GM23338 (cell line): ENCODE measurements around the gene DST. TPM values are rescaled to one million over a fixed set of nuclear protein-coding genes. Genes with fewer than 3 reads are reported as not detected.

Source experiments
- ATAC-seq: fragments of 200-7000 bp; cut with Tn5 transposase; 3 replicates; pipeline ENCODE4 v1.9.1; 2020
- DNase-seq: peaks from one replicate; pipeline ENCODE4 v3.0.0-alpha.2; 2015; ENCODE audit warnings: low spot score
- H2AFZ ChIP-seq: fragments of 200-600 bp; sonication (generic); 2 replicates; pipeline ENCODE4 v1.8.0; 2016; ENCODE audit warnings: antibody characterized with exemption, mild to moderate bottlenecking, moderate library complexity
- H3F3A ChIP-seq: fragments of 200-600 bp; sonication (generic); replicated peaks from 2 replicates; pipeline ENCODE4 v1.8.0; 2017; ENCODE audit warnings: antibody characterized with exemption, mixed run types, low read depth
- H3K27ac ChIP-seq: fragments of 200-600 bp; sonication (generic); 2 replicates; pipeline ENCODE4 v1.6.1; 2016; ENCODE audit warnings: low read depth
- H3K27me3 ChIP-seq: fragments of 200-600 bp; sonication (generic); 2 replicates; pipeline ENCODE4 v1.8.0; 2016; ENCODE audit warnings: mild to moderate bottlenecking, mixed run types, moderate library complexity; ENCODE audit not compliant: insufficient read depth
- H3K36me3 ChIP-seq: fragments of 200-600 bp; sonication (generic); 2 replicates; pipeline ENCODE4 v1.8.0; 2016; ENCODE audit warnings: mild to moderate bottlenecking; ENCODE audit not compliant: insufficient read depth
- H3K4me1 ChIP-seq: fragments of 200-600 bp; sonication (generic); 2 replicates; pipeline ENCODE4 v1.8.0; 2016; ENCODE audit warnings: mild to moderate bottlenecking, moderate library complexity; ENCODE audit not compliant: insufficient read depth
- H3K4me2 ChIP-seq: fragments of 200-600 bp; sonication (generic); 2 replicates; pipeline ENCODE4 v1.7.1; 2017; ENCODE audit warnings: mixed run types
- H3K4me3 ChIP-seq: fragments of 200-600 bp; sonication (generic); 2 replicates; pipeline ENCODE4 v1.6.1; 2016; ENCODE audit warnings: mixed run types
- H3K79me2 ChIP-seq: fragments of 200-600 bp; sonication (generic); replicated peaks from 2 replicates; pipeline ENCODE4 v1.8.0; 2017; ENCODE audit warnings: mild to moderate bottlenecking; ENCODE audit not compliant: insufficient read depth
- H3K9me2 ChIP-seq: fragments of 200-600 bp; sonication (generic); 2 replicates; pipeline ENCODE4 v1.8.0; 2017; ENCODE audit not compliant: insufficient read depth
- H4K20me1 ChIP-seq: fragments of 200-600 bp; sonication (generic); replicated peaks from 2 replicates; pipeline ENCODE4 v1.8.0; 2017; ENCODE audit warnings: mild to moderate bottlenecking; ENCODE audit not compliant: insufficient read depth
- H3K27ac Mint-ChIP-seq: 2 replicates; pipeline ENCODE4 v1.8.0; 2020; ENCODE audit warnings: inconsistent platforms, mild to moderate bottlenecking, moderate library complexity, mixed read lengths
- H3K27me3 Mint-ChIP-seq: 3 replicates; pipeline ENCODE4 v1.8.0; 2022; ENCODE audit warnings: low read depth, mild to moderate bottlenecking, moderate library complexity, mixed read lengths, inconsistent platforms; ENCODE audit not compliant: insufficient read depth, poor library complexity
- H3K36me3 Mint-ChIP-seq: 3 replicates; pipeline ENCODE4 v1.8.0; 2021; ENCODE audit warnings: low read depth, mild to moderate bottlenecking, inconsistent platforms, moderate library complexity, mixed read lengths
- H3K4me1 Mint-ChIP-seq: 3 replicates; pipeline ENCODE4 v1.8.0; 2020; ENCODE audit warnings: mild to moderate bottlenecking, inconsistent platforms, mixed read lengths
- H3K4me3 Mint-ChIP-seq: 3 replicates; pipeline ENCODE4 v1.8.0; 2021; ENCODE audit warnings: moderate library complexity, mild to moderate bottlenecking, inconsistent platforms, mixed read lengths
- H3K9me3 Mint-ChIP-seq: 3 replicates; pipeline ENCODE4 v1.8.0; 2020; ENCODE audit warnings: moderate library complexity, mild to moderate bottlenecking, inconsistent platforms, mixed read lengths
- CREB1 ChIP-seq: fragments of 250-450 bp; sonication (Bioruptor Pico); IDR thresholded peaks from 2 replicates; pipeline ENCODE4 v1.5.0; 2020; ENCODE audit warnings: low read depth, mild to moderate bottlenecking, moderate library complexity
- EZH2 ChIP-seq: fragments of 200-600 bp; sonication (generic); IDR thresholded peaks from one replicate; pipeline ENCODE4 v1.8.0; 2017; ENCODE audit warnings: antibody characterized with exemption, mild to moderate bottlenecking, low read depth; ENCODE audit not compliant: unreplicated experiment
- EZH2phosphoT487 ChIP-seq: fragments of 200-600 bp; sonication (generic); IDR thresholded peaks from one replicate; pipeline ENCODE4 v1.8.1; 2018; ENCODE audit warnings: antibody characterized with exemption; ENCODE audit not compliant: unreplicated experiment
- JUNB ChIP-seq: IDR thresholded peaks from one replicate; pipeline ENCODE4 v1.6.1; 2016; ENCODE audit warnings: antibody characterized with exemption; ENCODE audit not compliant: unreplicated experiment
- NANOG ChIP-seq: IDR thresholded peaks from 2 replicates; pipeline ENCODE4 v1.6.1; 2016; ENCODE audit warnings: antibody characterized with exemption, borderline replicate concordance
- POLR2AphosphoS5 ChIP-seq: IDR thresholded peaks from 2 replicates; pipeline ENCODE4 v1.6.1; 2016; ENCODE audit warnings: antibody characterized with exemption, low read depth
- STAT1 ChIP-seq: IDR thresholded peaks from one replicate; pipeline ENCODE4 v1.6.1; 2016; ENCODE audit warnings: antibody characterized with exemption; ENCODE audit not compliant: unreplicated experiment
- ZNF114 ChIP-seq: fragments of 250-450 bp; sonication (Bioruptor Pico); IDR thresholded peaks from 2 replicates; pipeline ENCODE4 v1.5.0; 2020; ENCODE audit warnings: mild to moderate bottlenecking, moderate library complexity
- ZNF331 ChIP-seq: fragments of 250-450 bp; sonication (Bioruptor Pico); IDR thresholded peaks from 2 replicates; pipeline ENCODE4 v1.5.0; 2020; ENCODE audit warnings: low read depth, mild to moderate bottlenecking, moderate library complexity
- polyA plus RNA-seq: library from polyadenylated mRNA; unstranded; fragments of >200 nt; fragmentation: Nextera tagmentation; extraction: Ambion mirVana; gene quantifications from 2 replicates; pipeline ENCODE4 v1.2.1, GENCODE V29; 2016
- total RNA-seq: library from RNA; depleted of rRNA; stranded (reverse); fragments of >200 nt; shearing (Covaris generic); gene quantifications from 2 replicates; pipeline ENCODE4 v1.2.3, GENCODE V29; 2014
- TF ChIP-seq, protein P1 (sequence below): IDR thresholded peaks from one replicate; pipeline ENCODE4 v1.6.1; 2018; ENCODE audit warnings: antibody characterized with exemption; ENCODE audit not compliant: unreplicated experiment
- TF ChIP-seq, protein P2 (sequence below): fragments of 250-450 bp; sonication (Bioruptor Pico); IDR thresholded peaks from 2 replicates; pipeline ENCODE4 v1.5.0; 2020; ENCODE audit warnings: mild to moderate bottlenecking, moderate library complexity
- TF ChIP-seq, protein P3 (sequence below): IDR thresholded peaks from 2 replicates; pipeline ENCODE4 v1.6.1; 2016; ENCODE audit warnings: antibody characterized with exemption
- TF ChIP-seq, protein P4 (sequence below), 2 experiments: fragments of 200-600 bp in 1 of 2; sonication (generic) in 1 of 2; conservative IDR thresholded peaks; 2 replicates each; pipeline versions ENCODE4 v1.5.1 to v1.6.1; 2016 to 2017; ENCODE audit warnings: antibody characterized with exemption in 2 of 2, low read depth in 2 of 2, mild to moderate bottlenecking in 2 of 2, moderate library complexity in 1 of 2

Gene DST
- total and polyA plus RNA-seq, 2 experiments from 2014 or later = 88.7 to 188 TPM

DNA sequence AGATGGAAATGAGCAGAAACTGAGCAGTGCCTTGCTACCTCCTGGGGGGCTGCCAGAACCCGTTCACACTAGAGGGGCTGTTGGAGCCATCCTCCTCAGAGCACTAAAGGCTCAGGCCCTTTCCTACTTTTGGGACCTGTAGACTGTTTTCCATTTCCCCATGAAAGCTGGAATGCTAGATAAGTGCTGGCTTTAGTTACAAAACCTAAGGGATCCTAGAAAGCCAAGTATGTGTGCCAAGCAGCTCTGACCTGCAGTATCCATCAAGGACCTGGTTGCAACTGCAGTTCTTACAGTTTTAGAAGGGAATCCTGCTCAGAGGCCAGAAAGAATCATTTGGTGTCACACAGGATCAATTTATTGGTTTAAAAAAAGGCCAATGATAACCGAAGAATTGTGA is 218.6 kb downstream of the DST start:
- H2AFZ ChIP-seq = no peak overlapping the region
- no peaks in the 10 kb centered on the region for H3K79me2 ChIP-seq
- Mint-ChIP-seq H3K36me3 (no peaks in the 10 kb centered on the region), H3K4me3 (no peak overlapping the region), H3K4me1 (no peaks in the 10 kb centered on the region), H3K9me3 (no peaks in the 10 kb centered on the region), H3K27me3 (no peaks in the 10 kb centered on the region), H3K27ac (no peak overlapping the region)
- DNase-seq (no peak), ATAC-seq (no peak)
- TF ChIP-seq ZNF114 (CRISPR knock-in tag) (no peak), STAT1 (no peak), ZNF331 (CRISPR knock-in tag) (no peak), EZH2 (no peak), EZH2phosphoT487 (no peak), JUNB (no peak), CREB1 (CRISPR knock-in tag) (no peak), POLR2AphosphoS5 (no peak), NANOG (no peak)
- TF ChIP-seq, protein P1, sequence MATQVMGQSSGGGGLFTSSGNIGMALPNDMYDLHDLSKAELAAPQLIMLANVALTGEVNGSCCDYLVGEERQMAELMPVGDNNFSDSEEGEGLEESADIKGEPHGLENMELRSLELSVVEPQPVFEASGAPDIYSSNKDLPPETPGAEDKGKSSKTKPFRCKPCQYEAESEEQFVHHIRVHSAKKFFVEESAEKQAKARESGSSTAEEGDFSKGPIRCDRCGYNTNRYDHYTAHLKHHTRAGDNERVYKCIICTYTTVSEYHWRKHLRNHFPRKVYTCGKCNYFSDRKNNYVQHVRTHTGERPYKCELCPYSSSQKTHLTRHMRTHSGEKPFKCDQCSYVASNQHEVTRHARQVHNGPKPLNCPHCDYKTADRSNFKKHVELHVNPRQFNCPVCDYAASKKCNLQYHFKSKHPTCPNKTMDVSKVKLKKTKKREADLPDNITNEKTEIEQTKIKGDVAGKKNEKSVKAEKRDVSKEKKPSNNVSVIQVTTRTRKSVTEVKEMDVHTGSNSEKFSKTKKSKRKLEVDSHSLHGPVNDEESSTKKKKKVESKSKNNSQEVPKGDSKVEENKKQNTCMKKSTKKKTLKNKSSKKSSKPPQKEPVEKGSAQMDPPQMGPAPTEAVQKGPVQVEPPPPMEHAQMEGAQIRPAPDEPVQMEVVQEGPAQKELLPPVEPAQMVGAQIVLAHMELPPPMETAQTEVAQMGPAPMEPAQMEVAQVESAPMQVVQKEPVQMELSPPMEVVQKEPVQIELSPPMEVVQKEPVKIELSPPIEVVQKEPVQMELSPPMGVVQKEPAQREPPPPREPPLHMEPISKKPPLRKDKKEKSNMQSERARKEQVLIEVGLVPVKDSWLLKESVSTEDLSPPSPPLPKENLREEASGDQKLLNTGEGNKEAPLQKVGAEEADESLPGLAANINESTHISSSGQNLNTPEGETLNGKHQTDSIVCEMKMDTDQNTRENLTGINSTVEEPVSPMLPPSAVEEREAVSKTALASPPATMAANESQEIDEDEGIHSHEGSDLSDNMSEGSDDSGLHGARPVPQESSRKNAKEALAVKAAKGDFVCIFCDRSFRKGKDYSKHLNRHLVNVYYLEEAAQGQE = no peak
- TF ChIP-seq, protein P2, sequence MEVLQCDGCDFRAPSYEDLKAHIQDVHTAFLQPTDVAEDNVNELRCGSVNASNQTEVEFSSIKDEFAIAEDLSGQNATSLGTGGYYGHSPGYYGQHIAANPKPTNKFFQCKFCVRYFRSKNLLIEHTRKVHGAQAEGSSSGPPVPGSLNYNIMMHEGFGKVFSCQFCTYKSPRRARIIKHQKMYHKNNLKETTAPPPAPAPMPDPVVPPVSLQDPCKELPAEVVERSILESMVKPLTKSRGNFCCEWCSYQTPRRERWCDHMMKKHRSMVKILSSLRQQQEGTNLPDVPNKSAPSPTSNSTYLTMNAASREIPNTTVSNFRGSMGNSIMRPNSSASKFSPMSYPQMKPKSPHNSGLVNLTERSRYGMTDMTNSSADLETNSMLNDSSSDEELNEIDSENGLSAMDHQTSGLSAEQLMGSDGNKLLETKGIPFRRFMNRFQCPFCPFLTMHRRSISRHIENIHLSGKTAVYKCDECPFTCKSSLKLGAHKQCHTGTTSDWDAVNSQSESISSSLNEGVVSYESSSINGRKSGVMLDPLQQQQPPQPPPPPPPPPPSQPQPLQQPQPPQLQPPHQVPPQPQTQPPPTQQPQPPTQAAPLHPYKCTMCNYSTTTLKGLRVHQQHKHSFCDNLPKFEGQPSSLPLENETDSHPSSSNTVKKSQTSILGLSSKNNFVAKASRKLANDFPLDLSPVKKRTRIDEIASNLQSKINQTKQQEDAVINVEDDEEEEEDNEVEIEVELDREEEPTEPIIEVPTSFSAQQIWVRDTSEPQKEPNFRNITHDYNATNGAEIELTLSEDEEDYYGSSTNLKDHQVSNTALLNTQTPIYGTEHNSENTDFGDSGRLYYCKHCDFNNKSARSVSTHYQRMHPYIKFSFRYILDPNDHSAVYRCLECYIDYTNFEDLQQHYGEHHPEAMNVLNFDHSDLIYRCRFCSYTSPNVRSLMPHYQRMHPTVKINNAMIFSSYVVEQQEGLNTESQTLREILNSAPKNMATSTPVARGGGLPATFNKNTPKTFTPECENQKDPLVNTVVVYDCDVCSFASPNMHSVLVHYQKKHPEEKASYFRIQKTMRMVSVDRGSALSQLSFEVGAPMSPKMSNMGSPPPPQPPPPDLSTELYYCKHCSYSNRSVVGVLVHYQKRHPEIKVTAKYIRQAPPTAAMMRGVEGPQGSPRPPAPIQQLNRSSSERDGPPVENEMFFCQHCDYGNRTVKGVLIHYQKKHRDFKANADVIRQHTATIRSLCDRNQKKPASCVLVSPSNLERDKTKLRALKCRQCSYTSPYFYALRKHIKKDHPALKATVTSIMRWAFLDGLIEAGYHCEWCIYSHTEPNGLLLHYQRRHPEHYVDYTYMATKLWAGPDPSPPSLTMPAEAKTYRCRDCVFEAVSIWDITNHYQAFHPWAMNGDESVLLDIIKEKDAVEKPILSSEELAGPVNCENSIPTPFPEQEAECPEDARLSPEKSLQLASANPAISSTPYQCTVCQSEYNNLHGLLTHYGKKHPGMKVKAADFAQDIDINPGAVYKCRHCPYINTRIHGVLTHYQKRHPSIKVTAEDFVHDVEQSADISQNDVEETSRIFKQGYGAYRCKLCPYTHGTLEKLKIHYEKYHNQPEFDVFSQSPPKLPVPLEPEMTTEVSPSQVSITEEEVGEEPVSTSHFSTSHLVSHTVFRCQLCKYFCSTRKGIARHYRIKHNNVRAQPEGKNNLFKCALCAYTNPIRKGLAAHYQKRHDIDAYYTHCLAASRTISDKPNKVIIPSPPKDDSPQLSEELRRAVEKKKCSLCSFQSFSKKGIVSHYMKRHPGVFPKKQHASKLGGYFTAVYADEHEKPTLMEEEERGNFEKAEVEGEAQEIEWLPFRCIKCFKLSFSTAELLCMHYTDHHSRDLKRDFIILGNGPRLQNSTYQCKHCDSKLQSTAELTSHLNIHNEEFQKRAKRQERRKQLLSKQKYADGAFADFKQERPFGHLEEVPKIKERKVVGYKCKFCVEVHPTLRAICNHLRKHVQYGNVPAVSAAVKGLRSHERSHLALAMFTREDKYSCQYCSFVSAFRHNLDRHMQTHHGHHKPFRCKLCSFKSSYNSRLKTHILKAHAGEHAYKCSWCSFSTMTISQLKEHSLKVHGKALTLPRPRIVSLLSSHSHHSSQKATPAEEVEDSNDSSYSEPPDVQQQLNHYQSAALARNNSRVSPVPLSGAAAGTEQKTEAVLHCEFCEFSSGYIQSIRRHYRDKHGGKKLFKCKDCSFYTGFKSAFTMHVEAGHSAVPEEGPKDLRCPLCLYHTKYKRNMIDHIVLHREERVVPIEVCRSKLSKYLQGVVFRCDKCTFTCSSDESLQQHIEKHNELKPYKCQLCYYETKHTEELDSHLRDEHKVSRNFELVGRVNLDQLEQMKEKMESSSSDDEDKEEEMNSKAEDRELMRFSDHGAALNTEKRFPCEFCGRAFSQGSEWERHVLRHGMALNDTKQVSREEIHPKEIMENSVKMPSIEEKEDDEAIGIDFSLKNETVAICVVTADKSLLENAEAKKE (CRISPR knock-in tag) = no peak
- TF ChIP-seq, protein P3, sequence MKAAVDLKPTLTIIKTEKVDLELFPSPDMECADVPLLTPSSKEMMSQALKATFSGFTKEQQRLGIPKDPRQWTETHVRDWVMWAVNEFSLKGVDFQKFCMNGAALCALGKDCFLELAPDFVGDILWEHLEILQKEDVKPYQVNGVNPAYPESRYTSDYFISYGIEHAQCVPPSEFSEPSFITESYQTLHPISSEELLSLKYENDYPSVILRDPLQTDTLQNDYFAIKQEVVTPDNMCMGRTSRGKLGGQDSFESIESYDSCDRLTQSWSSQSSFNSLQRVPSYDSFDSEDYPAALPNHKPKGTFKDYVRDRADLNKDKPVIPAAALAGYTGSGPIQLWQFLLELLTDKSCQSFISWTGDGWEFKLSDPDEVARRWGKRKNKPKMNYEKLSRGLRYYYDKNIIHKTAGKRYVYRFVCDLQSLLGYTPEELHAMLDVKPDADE = no peak
- TF ChIP-seq, protein P4, sequence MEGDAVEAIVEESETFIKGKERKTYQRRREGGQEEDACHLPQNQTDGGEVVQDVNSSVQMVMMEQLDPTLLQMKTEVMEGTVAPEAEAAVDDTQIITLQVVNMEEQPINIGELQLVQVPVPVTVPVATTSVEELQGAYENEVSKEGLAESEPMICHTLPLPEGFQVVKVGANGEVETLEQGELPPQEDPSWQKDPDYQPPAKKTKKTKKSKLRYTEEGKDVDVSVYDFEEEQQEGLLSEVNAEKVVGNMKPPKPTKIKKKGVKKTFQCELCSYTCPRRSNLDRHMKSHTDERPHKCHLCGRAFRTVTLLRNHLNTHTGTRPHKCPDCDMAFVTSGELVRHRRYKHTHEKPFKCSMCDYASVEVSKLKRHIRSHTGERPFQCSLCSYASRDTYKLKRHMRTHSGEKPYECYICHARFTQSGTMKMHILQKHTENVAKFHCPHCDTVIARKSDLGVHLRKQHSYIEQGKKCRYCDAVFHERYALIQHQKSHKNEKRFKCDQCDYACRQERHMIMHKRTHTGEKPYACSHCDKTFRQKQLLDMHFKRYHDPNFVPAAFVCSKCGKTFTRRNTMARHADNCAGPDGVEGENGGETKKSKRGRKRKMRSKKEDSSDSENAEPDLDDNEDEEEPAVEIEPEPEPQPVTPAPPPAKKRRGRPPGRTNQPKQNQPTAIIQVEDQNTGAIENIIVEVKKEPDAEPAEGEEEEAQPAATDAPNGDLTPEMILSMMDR (conservative IDR thresholded peaks at IDR 0.05; ENCODE audit: low read depth in 2 of 2) = no peak
- H3K9me2 ChIP-seq = peaks cover 5% of the 10 kb centered on the region; the same call in 1 of the 2 replicates
- no peaks in the 10 kb centered on the region for H3K27me3 ChIP-seq
- no peaks in the 10 kb centered on the region for H3K4me1 ChIP-seq
- no peaks in the 10 kb centered on the region for H4K20me1 ChIP-seq
- H3K4me3 ChIP-seq = no peak overlapping the region
- no peaks in the 10 kb centered on the region for H3K36me3 ChIP-seq
- H3K27ac ChIP-seq = no peak overlapping the region
- H3K4me2 ChIP-seq = no peak overlapping the region
- no peaks in the 10 kb centered on the region for H3F3A ChIP-seq
